ENCODE results near the gene TNKS1BP1. TPM values are rescaled to one million over a fixed set of nuclear protein-coding genes. Genes with fewer than 3 reads are reported as not detected.
A peak's percentile ranks its signal among the peaks of the same experiment; 100 is the strongest.

Gene TNKS1BP1
- polyA plus RNA-seq, 2 of the 4 experiments (the other 2 are of a cell fraction) = 35.0 to 53.1 TPM

DNA sequence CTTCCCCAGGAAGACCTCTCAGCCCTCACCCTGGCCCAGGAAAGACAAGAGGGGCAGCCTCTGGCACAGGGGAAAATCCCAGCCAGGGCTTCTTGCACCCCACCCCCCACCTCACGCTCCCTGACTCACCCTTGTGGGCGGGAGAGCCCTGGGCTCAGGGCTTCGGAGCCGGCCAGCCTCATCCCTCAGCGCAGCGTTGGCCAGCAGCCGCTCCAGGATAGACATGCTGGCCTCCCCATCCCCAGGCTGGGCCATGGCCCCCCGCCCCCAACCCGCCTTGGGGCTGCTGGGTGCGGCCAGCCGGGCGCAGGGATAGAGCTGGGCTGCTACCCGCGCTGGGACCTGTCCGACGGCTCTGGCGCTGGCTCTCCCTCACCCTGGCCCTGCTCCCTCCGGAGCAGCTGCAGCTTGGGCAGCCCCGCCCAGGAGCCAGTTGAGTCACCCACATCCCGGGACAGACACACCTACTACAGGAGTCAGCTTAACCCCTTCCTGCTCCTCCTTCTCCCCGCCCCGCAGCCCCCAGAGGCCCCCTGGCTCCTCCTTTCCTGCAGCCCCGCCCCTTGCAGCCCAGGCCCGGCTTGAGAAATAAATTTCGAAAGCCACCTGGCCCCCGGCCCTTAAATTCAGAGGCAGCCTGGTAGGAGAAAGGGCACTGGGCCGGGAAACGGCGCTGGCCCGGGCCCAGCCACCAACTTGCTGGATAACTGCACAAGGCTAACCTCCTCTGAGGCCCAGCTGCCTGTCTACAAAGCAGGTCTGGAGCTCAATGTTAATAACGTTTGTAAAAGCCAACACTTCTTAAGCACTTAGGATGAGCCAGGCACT is 13.4 kb downstream of the TNKS1BP1 start:
- H3K4me1 ChIP-seq = peaks cover 48% of the 10 kb centered on the region
- peak overlapping the region; percentile 85 for H3K4me2 ChIP-seq
- ChIA-PET POLR2A (interaction anchor here (0.9 to 4.2 kb wide), 5 partner anchors 10 to 24 kb away, joined by 3 to 42 read pairs (median 9); partner anchors contain the start of genes SSRP1 and TNKS1BP1), CTCF (interaction anchor here (0.5 to 3.0 kb wide), 11 partner anchors 11 to 497 kb away, joined by 3 to 16 read pairs (median 4); partner anchors contain the start of genes SSRP1 and TNKS1BP1)
- WGBS (ENCODE audit: missing lambda C conversion rate) = 0% methylated on average over 11 of the region's 31 CpGs
- DNase-seq (ENCODE audit: low read depth in 1 of 2, low spot score in 1 of 2) = peak; percentile 92 to 98
- no peak for FAIRE-seq
- H3K4me3 ChIP-seq = peak overlapping the region; percentile 39
- H3K27ac ChIP-seq = peak overlapping the region; percentile 70 to 93
- ATAC-seq = peak; percentile 90 to 98
- H3K9me3 ChIP-seq = no peaks in the 10 kb centered on the region
- no peak for TF ChIP-seq NPAS2 (CRISPR knock-in tag; IDR thresholded peaks at IDR 0.05; ENCODE audit: borderline replicate concordance)
- no peak for TF ChIP-seq HOXA7 (CRISPR knock-in tag; IDR thresholded peaks at IDR 0.05)
- no peak for TF ChIP-seq BHLHE40 (IDR thresholded peaks at IDR 0.05; ENCODE audit: low read depth, low read length)
- peak; percentile 32; the same call in 1 of the 2 replicates for TF ChIP-seq POLR2A (IDR thresholded peaks at IDR 0.05; ENCODE audit: low read length)
- TF ChIP-seq EHMT2 (IDR thresholded peaks at IDR 0.05; ENCODE audit: low read depth) = no peak
- TF ChIP-seq, protein P1, sequence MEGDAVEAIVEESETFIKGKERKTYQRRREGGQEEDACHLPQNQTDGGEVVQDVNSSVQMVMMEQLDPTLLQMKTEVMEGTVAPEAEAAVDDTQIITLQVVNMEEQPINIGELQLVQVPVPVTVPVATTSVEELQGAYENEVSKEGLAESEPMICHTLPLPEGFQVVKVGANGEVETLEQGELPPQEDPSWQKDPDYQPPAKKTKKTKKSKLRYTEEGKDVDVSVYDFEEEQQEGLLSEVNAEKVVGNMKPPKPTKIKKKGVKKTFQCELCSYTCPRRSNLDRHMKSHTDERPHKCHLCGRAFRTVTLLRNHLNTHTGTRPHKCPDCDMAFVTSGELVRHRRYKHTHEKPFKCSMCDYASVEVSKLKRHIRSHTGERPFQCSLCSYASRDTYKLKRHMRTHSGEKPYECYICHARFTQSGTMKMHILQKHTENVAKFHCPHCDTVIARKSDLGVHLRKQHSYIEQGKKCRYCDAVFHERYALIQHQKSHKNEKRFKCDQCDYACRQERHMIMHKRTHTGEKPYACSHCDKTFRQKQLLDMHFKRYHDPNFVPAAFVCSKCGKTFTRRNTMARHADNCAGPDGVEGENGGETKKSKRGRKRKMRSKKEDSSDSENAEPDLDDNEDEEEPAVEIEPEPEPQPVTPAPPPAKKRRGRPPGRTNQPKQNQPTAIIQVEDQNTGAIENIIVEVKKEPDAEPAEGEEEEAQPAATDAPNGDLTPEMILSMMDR (IDR thresholded peaks at IDR 0.05) = no peak
- TF ChIP-seq, protein P2, sequence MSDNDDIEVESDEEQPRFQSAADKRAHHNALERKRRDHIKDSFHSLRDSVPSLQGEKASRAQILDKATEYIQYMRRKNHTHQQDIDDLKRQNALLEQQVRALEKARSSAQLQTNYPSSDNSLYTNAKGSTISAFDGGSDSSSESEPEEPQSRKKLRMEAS (IDR thresholded peaks at IDR 0.05) = peak; percentile 41
- TF ChIP-seq ZC3H11A (IDR thresholded peaks at IDR 0.05) = no peak
- no peak for TF ChIP-seq ZSCAN20 (CRISPR knock-in tag; IDR thresholded peaks at IDR 0.05)
- TF ChIP-seq GATA3 (IDR thresholded peaks at IDR 0.05; ENCODE audit: borderline replicate concordance) = peak; percentile 44; the same call in 1 of the 2 replicates
- TF ChIP-seq KDM5A (IDR thresholded peaks at IDR 0.05) = no peak
- TF ChIP-seq, protein P3, sequence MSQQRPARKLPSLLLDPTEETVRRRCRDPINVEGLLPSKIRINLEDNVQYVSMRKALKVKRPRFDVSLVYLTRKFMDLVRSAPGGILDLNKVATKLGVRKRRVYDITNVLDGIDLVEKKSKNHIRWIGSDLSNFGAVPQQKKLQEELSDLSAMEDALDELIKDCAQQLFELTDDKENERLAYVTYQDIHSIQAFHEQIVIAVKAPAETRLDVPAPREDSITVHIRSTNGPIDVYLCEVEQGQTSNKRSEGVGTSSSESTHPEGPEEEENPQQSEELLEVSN (IDR thresholded peaks at IDR 0.05; ENCODE audit: borderline replicate concordance, low read depth) = peak; percentile 48; the same call in 1 of the 2 replicates
- TF ChIP-seq CHD4 (IDR thresholded peaks at IDR 0.05; ENCODE audit: borderline replicate concordance) = no peak
- TF ChIP-seq ZFP36 (IDR thresholded peaks at IDR 0.05; ENCODE audit: borderline replicate concordance, partially characterized antibody) = no peak
- no peak for TF ChIP-seq RFX5 (IDR thresholded peaks at IDR 0.05)
- TF ChIP-seq RCOR1 (IDR thresholded peaks at IDR 0.05; ENCODE audit: low read depth, low read length) = no peak
- TF ChIP-seq RARB (CRISPR knock-in tag; IDR thresholded peaks at IDR 0.05) = no peak
- TF ChIP-seq SMC3 (IDR thresholded peaks at IDR 0.05) = peak; percentile 27; the same call in 1 of the 3 replicates
- TF ChIP-seq EHF (CRISPR knock-in tag; IDR thresholded peaks at IDR 0.05) = no peak
- TF ChIP-seq HOXB13 (CRISPR knock-in tag; IDR thresholded peaks at IDR 0.05; ENCODE audit: low read depth) = no peak
- TF ChIP-seq FOSB (CRISPR knock-in tag; IDR thresholded peaks at IDR 0.05) = no peak
- TF ChIP-seq POLR2AphosphoS2 (conservative IDR thresholded peaks at IDR 0.05; ENCODE audit: low read length) = 0 out of 2 replicates have a peak, but pooled peaks have one; percentile 49
- TF ChIP-seq, protein P4, sequence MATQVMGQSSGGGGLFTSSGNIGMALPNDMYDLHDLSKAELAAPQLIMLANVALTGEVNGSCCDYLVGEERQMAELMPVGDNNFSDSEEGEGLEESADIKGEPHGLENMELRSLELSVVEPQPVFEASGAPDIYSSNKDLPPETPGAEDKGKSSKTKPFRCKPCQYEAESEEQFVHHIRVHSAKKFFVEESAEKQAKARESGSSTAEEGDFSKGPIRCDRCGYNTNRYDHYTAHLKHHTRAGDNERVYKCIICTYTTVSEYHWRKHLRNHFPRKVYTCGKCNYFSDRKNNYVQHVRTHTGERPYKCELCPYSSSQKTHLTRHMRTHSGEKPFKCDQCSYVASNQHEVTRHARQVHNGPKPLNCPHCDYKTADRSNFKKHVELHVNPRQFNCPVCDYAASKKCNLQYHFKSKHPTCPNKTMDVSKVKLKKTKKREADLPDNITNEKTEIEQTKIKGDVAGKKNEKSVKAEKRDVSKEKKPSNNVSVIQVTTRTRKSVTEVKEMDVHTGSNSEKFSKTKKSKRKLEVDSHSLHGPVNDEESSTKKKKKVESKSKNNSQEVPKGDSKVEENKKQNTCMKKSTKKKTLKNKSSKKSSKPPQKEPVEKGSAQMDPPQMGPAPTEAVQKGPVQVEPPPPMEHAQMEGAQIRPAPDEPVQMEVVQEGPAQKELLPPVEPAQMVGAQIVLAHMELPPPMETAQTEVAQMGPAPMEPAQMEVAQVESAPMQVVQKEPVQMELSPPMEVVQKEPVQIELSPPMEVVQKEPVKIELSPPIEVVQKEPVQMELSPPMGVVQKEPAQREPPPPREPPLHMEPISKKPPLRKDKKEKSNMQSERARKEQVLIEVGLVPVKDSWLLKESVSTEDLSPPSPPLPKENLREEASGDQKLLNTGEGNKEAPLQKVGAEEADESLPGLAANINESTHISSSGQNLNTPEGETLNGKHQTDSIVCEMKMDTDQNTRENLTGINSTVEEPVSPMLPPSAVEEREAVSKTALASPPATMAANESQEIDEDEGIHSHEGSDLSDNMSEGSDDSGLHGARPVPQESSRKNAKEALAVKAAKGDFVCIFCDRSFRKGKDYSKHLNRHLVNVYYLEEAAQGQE (IDR thresholded peaks at IDR 0.05) = no peak
- peak; percentile 46 to 86; a peak in 3 of 5 replicates for TF ChIP-seq JUN (IDR thresholded peaks at IDR 0.05)
- TF ChIP-seq FOXS1 (CRISPR knock-in tag; IDR thresholded peaks at IDR 0.05) = no peak
- no peak for TF ChIP-seq ESRRA (IDR thresholded peaks at IDR 0.05; ENCODE audit: borderline replicate concordance, low read length)
- TF ChIP-seq, protein P5, sequence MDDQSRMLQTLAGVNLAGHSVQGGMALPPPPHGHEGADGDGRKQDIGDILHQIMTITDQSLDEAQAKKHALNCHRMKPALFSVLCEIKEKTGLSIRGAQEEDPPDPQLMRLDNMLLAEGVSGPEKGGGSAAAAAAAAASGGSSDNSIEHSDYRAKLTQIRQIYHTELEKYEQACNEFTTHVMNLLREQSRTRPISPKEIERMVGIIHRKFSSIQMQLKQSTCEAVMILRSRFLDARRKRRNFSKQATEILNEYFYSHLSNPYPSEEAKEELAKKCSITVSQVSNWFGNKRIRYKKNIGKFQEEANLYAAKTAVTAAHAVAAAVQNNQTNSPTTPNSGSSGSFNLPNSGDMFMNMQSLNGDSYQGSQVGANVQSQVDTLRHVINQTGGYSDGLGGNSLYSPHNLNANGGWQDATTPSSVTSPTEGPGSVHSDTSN (IDR thresholded peaks at IDR 0.05) = no peak; the same call in 1 of the 2 replicates
- TF ChIP-seq FOSL2 (IDR thresholded peaks at IDR 0.05) = no peak
- TF ChIP-seq FOSL2 (CRISPR knock-in tag; IDR thresholded peaks at IDR 0.05) = peak; percentile 86
- TF ChIP-seq CBX2 (IDR thresholded peaks at IDR 0.05; ENCODE audit: borderline replicate concordance, low read depth) = no peak
- TF ChIP-seq TFCP2L1 (CRISPR knock-in tag; IDR thresholded peaks at IDR 0.05) = no peak
- TF ChIP-seq, protein P6, sequence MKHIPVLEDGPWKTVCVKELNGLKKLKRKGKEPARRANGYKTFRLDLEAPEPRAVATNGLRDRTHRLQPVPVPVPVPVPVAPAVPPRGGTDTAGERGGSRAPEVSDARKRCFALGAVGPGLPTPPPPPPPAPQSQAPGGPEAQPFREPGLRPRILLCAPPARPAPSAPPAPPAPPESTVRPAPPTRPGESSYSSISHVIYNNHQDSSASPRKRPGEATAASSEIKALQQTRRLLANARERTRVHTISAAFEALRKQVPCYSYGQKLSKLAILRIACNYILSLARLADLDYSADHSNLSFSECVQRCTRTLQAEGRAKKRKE (CRISPR knock-in tag; IDR thresholded peaks at IDR 0.05; ENCODE audit: low read depth) = no peak
- TF ChIP-seq HEYL (CRISPR knock-in tag; IDR thresholded peaks at IDR 0.05) = no peak

Data from A549 (cell line).